ENCODE data around the gene RAB8B. TPM values are rescaled to one million over a fixed set of nuclear protein-coding genes. Genes with fewer than 3 reads are reported as not detected.

RAB8B gene
- total RNA-seq, 2 donors from 2014 or later: 19.7 to 21.9 TPM

Other genes with a start within 250 kb of the RAB8B start
- gene TPM1, start 146.9 kb upstream of the RAB8B start, total RNA-seq: 1,000 to 10,000 TPM; 8,049 to 9,104 TPM
- 10 to 100 TPM; 18.2 to 20.3 TPM for gene LACTB, start 67.7 kb upstream of the RAB8B start, total RNA-seq
- gene RPS27L, start 32.1 kb upstream of the RAB8B start, total RNA-seq: 100 to 1,000 TPM; 137 to 159 TPM
- 10 to 100 TPM in 1 of 2 donors, 1 to 10 TPM in 1; 9.6 to 11.8 TPM for gene APH1B, start 88.0 kb downstream of the RAB8B start, total RNA-seq
- 1 to 10 TPM; 2.3 to 5.4 TPM for gene CA12, start 192.2 kb downstream of the RAB8B start, total RNA-seq